Glomerular visceral epithelial cell (primary cell): ENCODE data around the gene AARS1.
A peak's percentile ranks its signal among the peaks of the same experiment; 100 is the strongest.
"Not testable (repeated sequence)": the region's sequence is repeated elsewhere in the genome, so short reads cannot be mapped to it uniquely, and the experiment has no call there.

Experiments
- DNase-seq: peaks from one replicate; pipeline ENCODE4 v3.0.0-alpha.2; 2016; ENCODE audit errors: extremely low spot score

Gene AARS1

DNA sequence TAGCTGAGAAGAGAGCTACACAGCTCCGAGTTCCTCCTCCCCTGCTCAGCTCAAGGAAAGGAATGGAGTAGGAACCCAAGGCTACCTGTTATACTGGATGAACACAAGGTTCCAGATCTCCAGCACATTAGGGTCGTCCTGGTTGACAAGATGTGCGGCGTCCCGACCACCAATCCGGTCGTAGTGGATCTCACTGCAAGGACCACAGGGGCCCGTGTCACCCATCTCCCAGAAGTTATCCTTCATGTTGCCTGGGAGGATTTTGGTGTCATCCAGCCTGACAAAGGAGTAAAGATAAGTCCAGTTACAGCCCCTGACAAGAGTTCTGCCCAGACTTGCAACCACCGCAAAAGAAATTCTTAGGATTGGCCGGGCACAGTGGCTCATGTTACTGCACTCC is 17.6 kb downstream of the AARS1 start:
- DNase-seq: no peak

GRCh38 chr16:70270176-70270575 is 19.1 kb downstream of the AARS1 start:
- no peak for DNase-seq

DNA sequence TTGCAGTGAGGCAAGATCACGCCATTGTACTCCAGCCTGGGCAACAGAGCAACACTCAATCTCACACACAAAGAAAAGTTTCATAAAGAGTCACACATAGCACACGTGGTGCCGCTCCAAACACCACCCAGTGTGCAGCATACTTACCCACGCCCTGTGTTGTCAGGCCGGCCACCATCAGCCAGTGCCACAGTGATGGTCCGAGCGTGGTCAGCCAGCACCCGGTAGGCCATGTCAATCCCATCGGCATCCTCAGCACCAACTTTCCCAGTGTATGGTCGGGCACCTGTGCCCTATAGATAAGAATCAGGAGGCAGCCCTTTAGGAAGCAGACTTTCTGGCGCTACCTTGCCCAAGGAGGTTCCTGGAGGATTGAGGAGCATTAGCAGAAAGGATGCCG is 19.8 kb downstream of the AARS1 start:
- DNase-seq: no peak

DNA sequence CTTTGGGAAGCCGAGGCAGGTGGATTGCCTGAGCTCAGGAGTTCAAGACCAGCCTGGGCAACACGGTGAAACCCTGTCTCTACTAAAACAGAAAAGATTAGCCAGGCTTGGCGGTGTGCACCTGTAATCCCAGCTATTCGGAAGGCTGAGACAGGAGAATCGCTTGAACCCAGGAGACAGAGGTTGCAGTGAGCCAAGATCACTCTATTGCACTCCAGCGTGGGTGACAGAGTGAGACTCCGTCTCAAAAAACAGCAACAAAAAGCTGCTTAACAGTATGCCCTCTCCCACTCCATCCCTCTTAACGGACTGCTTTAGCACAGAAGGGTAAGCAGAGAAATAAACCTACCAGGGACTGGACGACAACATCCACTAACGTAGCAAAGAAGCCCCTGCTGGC is 21.4 kb downstream of the AARS1 start:
- not testable (repeated sequence) for DNase-seq

- peak; percentile 50 for DNase-seq
These were observed 21.8 kb downstream of the AARS1 start for GRCh38 chr16:70267516-70267915.

DNA sequence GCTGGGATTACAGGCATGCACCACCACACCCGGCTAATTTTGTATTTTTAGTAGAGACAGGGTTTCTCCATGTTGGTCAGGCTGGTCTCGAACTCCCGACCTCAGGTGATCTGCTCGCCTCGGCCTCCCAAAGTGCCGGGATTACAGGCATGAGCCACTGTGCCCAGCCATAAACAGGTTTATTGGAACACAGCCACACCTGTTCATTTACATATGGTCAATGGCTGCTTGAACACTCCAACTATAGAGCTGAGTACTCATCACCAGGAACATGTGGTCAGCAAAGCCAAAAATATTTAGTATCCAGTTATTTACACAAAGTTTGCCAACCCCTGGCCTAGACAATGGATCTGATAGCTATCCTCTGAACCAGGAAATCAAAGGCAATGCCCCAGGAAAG is 29.4 kb downstream of the AARS1 start:
- DNase-seq: not testable (repeated sequence)

DNA sequence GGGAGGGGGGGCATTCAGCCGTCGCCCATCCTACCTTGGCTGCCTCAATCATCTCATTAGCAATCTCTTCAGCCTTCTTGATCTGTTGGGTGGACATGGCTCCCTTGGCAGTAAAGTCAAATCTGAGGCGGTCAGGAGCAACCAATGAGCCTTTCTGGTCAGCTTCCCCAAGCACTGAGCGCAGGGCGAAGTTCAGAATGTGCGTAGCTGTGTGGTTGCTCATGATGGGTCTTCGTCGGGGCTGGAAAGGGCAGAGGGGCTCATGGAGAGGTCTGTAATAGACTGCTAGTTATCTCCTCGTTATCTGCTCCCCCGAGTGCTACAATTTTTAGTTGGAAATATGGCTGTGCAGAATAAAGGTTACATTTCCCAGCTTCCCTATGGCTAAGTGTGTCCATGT is 30.4 kb downstream of the AARS1 start:
- DNase-seq: no peak

GRCh38 chr16:70258065-70258464 is 31.2 kb downstream of the AARS1 start:
- no peak for DNase-seq

DNA sequence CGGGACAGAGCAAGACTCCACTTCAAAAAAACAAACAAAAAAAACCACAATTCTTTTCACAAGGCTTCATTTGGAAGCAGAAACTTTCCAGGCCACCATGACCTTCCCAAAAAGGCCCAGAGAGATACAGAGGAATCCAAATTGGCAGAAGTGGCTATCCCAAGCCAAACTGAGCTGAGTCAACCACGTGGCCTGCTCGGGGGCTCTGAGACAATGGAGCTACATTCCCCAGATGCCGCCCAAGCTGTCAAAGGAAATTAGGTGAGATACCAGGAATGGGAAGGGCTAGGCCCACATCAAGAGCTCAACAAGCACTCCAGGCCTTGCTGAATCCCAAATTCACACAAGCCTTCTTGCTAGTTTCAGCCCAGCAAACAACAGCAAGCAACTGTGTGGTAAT is 31.9 kb downstream of the AARS1 start:
- DNase-seq: no peak

DNA sequence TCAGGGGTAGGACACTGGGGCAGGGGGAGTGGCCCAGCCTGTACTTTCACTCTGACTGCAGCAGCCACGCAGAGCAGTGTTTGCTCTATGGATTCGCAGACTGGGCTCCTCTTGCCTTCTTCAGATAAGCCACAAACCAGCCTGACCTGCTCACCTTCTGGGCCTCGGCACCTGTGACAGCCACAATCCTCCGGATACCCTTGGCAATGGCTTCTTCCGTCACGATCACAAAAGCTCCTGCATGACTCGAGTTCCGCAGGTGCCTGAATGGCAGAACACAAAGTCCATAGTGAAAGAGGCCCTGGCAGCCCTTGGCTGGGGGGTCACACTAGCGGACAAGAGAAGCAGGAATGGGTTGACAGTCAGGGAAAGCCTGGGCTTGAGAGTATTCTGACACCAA is 33.7 kb downstream of the AARS1 start:
- DNase-seq: no peak

DNA sequence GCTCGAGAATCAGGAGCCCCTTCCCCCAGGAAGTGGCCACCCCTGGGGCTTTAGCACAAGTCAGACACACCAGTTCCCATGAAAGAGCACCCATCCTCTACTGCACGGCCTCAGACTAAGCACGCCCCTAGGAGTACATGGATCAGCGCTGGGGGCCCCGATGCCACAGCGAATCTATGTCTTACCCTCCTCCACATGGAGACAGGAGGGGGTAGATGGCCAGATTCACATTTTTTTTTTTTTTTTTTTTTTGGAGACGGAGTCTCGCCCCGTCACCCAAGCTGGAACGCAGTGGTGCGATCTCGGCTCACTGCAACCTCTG is 34.4 kb downstream of the AARS1 start:
- DNase-seq: no peak

- no peak for DNase-seq
These were observed 34.9 kb downstream of the AARS1 start for GRCh38 chr16:70254180-70254964.

DNA sequence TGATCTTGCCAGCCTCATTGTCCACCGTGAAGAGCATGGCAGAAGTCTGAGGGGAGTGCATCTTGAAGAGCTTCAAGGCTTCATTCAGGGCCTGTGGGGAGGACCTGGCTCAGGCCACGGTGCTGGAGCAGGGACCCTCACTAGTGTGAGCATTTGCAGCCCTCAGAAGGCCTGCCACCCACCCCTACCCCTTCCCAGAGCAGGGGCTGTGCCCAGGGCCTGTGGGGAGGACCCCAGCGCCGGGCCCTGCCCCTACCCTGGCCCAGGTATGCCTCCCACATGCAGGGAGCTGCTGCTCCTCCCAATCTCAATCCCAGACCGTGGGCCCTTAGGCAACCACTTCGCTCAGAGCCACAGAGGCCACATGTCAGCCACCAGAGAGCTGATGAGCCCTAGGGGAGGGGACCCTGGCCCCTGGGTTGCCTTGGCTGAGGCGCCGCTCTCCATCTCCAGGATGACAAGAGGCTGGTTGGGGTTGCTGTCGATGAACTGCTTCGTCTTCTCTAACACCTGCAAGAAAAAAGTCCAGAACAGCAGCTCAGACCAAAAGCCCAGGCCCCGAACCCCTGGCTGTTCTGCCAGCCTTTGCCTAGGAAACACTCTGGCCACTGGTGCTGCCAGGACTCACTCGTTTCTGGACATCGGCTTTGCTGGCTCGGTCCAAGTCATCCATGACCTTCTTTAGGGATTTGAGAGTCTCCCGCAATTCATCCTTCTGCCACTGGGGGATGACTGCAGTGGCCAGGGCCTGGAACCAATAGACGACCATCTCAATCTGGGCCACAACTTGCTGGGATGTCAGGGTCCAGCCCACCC is 35.8 kb downstream of the AARS1 start:
- DNase-seq: peak; percentile 43

GRCh38 chr16:70252355-70252988 is 36.8 kb downstream of the AARS1 start:
- DNase-seq: no peak

- DNase-seq: peak; percentile 93
These were observed 37.5 kb downstream of the AARS1 start, which contains the start of gene EXOSC6 for GRCh38 chr16:70251629-70252354. TSS of gene EXOSC6 (minus strand) at chr16:70251940. CDS start at chr16:70251900, 40 bp downstream.

GRCh38 chr16:70250748-70251628 is 38.3 kb downstream of the AARS1 start:
- peak; percentile 42 for DNase-seq

- not testable (repeated sequence) for DNase-seq
These were observed 39.6 kb downstream of the AARS1 start for GRCh38 chr16:70249697-70250096.

DNA sequence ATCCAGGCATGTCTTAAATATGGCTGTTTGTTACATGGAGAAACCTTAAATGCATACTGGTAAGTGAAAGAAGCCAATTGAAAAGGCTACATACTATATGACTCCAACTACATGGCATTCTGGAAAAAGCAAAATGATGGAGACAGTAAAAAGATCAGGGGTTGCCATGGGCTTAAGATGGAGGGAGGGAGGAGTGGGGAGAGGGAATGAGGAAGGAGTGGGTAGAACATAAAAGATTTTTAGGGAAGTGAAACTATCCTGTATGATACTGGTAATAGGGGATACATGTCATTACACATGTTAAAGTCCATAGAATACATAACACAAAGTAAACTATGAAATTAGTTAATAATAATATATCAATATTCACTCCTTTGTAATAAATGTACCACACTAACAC is 50.5 kb downstream of the AARS1 start:
- not testable (repeated sequence) for DNase-seq

GRCh38 chr16:70231831-70232230 is 57.5 kb downstream of the AARS1 start:
- not testable (repeated sequence) for DNase-seq

GRCh38 chr16:70226024-70226423 is 63.3 kb downstream of the AARS1 start:
- DNase-seq: not testable (repeated sequence)

DNA sequence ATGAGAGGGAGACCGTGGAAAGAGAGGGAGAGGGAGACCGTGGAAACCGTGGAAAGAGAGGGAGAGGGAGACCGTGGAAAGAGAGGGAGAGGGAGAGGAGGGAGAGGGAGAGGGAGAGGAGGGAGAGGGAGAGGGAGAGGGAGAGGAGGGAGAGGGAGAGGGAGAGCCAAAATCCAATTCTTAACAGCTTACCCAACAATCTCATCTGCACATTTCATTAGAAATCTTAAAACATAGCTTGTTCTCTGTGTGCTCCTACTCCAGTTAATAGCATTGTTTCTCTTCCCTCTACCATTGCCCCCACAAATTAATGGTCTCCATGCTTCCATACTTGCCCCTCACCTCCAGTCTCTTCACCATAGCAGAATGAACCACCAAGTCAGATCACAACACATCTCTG is 63.9 kb downstream of the AARS1 start:
- DNase-seq: not testable (repeated sequence)
